SIG-M5 treated with dmso at 0.1 percent for 504 hours (cell line): ENCODE results near the gene EXOC3L1.

Experiments
- DNase-seq: peaks from one replicate; lab custom pipeline; 2025; ENCODE audit not compliant: unreplicated experiment; lab: John Stamatoyannopoulos, UW

Gene EXOC3L1

GRCh38 chr16:67199011-67199807, 9.3 kb upstream of the EXOC3L1 start, which contains the start of gene ELMO3:
Gene ELMO3, plus strand, starts transcription at chr16:67199131. Its CDS starts 196 bp downstream, at chr16:67199327.
- DNase-seq = no peak

GRCh38 chr16:67198238-67198734, 8.3 kb upstream of the EXOC3L1 start:
- peak; percentile 17 for DNase-seq

GRCh38 chr16:67197704-67198103, 7.8 kb upstream of the EXOC3L1 start:
- DNase-seq = no peak

- DNase-seq = no peak
Observed at GRCh38 chr16:67196881-67197280, 6.9 kb upstream of the EXOC3L1 start.

GRCh38 chr16:67195676-67196075, 5.7 kb upstream of the EXOC3L1 start:
- DNase-seq = no peak

- no peak for DNase-seq
Observed at GRCh38 chr16:67194260-67194659, 4.3 kb upstream of the EXOC3L1 start.

GRCh38 chr16:67193536-67193935, 3.6 kb upstream of the EXOC3L1 start:
- no peak for DNase-seq

GRCh38 chr16:67192781-67193361, 2.9 kb upstream of the EXOC3L1 start:
- no peak for DNase-seq

- peak; percentile 92 for DNase-seq
Observed at GRCh38 chr16:67191995-67192681, 2.2 kb upstream of the EXOC3L1 start, which contains the start of gene E2F4. Gene E2F4, plus strand, starts transcription at chr16:67192155. Its CDS starts 73 bp downstream, at chr16:67192228.

- DNase-seq = no peak
Observed at GRCh38 chr16:67191411-67191994, 1.6 kb upstream of the EXOC3L1 start.

- DNase-seq = no peak
Observed at GRCh38 chr16:67190448-67191399, 788 bp upstream of the EXOC3L1 start.

GRCh38 chr16:67188798-67189197, 1.1 kb downstream of the EXOC3L1 start:
- no peak for DNase-seq

- no peak for DNase-seq
Observed at GRCh38 chr16:67188323-67188722, 1.6 kb downstream of the EXOC3L1 start.

- DNase-seq = no peak
Observed at GRCh38 chr16:67187175-67187890, 2.6 kb downstream of the EXOC3L1 start.

- DNase-seq = no peak
Observed at GRCh38 chr16:67186550-67186950, 3.4 kb downstream of the EXOC3L1 start.

- no peak for DNase-seq
Observed at GRCh38 chr16:67185651-67186134, 4.2 kb downstream of the EXOC3L1 start.

GRCh38 chr16:67184995-67185650, 4.8 kb downstream of the EXOC3L1 start:
- peak; percentile 71 for DNase-seq

GRCh38 chr16:67184453-67184994, 5.4 kb downstream of the EXOC3L1 start:
- DNase-seq = no peak
